Suppressor macrophage treated with lipopolysaccharide for 1 hour (primary cell): ENCODE results near the gene CRY2.
A peak's percentile ranks its signal among the peaks of the same experiment; 100 is the strongest.

Experiments
- DNase-seq, 3 donors: peaks; one replicate each; pipeline ENCODE4 v3.0.0-alpha.2; 2020 to 2022

CRY2 gene

DNA sequence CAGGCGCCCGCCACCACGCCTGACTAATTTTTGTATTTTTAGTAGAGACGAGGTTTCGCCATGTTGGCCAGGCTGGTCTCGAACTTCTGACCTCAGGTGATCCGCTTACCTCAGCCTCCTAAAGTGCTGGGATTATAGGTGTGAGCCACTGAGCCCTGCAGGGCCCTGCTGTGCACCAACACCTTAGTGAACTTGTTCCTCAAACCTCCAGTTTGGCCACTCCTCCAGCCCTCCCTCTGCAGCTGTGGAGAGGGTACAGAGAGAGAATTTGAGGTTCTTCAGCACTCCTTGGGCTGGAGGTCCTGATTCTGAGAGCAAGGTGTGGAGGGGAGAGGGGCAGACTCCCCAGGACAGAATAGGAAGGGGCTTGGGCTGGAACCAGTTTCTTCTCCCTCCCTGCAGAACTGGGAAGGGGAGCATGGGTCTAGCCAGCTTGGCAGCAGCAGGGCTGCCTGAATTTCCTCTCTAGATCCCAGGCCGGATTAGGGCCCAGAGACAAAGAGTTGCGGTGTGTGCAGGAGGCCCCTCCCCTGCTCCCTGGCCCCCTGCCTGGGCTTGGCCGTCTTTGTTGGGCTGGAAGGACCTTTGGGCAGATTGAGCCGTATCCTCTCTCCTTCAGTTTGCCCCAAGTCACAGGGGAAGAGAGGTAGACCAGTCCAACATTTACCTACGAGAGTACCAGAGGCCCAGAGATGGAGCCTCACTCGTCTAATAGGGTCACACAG, 72.7 kb downstream of the CRY2 start:
- DNase-seq, result no peak

- DNase-seq, result no peak
Measured at GRCh38 chr11:45920531-45921477, 73.5 kb downstream of the CRY2 start.

GRCh38 chr11:45921561-45922424, 74.5 kb downstream of the CRY2 start:
- DNase-seq, result no peak

- DNase-seq, result no peak
Measured at GRCh38 chr11:45922425-45923082, 75.3 kb downstream of the CRY2 start, which contains the start of gene LARGE2. Gene LARGE2, plus strand, starts transcription at chr11:45922656. Its CDS starts 227 bp downstream, at chr11:45922883.

- DNase-seq, result no peak
Measured at GRCh38 chr11:45924036-45924915, 77.0 kb downstream of the CRY2 start.

- DNase-seq, result no peak
Measured at GRCh38 chr11:45924927-45925326, 77.7 kb downstream of the CRY2 start.

DNA sequence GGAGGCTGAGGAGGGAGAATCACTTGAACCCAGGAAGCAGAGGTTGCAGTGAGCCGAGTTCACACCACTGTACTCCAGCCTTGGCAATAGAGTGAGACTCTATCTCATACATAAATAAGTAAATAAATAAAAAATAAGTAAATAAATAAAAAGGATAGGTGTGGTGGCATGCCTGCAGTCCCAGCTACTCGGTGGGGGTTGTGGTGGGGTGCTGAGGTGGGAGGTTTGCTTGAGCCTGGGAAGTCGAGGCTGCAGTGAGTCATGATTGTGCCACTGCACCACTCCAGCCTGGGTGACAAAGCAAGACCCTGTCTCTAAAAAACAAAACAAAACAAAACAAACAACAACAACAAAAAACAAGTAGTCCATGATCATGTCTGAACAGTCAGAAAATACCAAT, 78.3 kb downstream of the CRY2 start:
- DNase-seq, result no peak

DNA sequence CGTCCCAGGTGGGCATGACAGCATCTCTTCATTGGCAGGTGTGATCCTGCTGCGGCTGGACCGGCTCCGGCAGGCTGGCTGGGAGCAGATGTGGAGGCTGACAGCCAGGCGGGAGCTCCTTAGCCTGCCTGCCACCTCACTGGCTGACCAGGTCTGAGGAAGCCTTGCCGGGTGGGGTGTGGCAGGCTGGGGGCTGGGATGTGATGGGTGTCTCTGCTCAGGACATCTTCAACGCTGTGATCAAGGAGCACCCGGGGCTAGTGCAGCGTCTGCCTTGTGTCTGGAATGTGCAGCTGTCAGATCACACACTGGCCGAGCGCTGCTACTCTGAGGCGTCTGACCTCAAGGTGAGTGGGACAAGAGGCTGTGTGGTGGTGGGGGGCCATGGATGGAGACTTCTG, 78.7 kb downstream of the CRY2 start:
- DNase-seq, result no peak

GRCh38 chr11:45926536-45927331, 79.5 kb downstream of the CRY2 start:
- DNase-seq, result no peak

DNA sequence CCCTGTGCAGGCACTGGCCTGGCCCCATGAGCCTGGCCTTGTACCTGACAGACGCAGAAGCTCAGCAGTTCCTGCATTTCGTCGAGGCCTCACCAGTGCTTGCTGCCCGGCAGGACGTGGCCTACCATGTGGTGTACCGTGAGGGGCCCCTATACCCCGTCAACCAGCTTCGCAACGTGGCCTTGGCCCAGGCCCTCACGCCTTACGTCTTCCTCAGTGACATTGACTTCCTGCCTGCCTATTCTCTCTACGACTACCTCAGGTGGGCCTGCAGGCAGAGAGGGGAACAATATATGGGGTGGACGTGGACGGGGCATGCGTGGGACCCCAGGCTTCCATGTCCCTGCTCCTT, 80.0 kb downstream of the CRY2 start:
- DNase-seq, result no peak

DNA sequence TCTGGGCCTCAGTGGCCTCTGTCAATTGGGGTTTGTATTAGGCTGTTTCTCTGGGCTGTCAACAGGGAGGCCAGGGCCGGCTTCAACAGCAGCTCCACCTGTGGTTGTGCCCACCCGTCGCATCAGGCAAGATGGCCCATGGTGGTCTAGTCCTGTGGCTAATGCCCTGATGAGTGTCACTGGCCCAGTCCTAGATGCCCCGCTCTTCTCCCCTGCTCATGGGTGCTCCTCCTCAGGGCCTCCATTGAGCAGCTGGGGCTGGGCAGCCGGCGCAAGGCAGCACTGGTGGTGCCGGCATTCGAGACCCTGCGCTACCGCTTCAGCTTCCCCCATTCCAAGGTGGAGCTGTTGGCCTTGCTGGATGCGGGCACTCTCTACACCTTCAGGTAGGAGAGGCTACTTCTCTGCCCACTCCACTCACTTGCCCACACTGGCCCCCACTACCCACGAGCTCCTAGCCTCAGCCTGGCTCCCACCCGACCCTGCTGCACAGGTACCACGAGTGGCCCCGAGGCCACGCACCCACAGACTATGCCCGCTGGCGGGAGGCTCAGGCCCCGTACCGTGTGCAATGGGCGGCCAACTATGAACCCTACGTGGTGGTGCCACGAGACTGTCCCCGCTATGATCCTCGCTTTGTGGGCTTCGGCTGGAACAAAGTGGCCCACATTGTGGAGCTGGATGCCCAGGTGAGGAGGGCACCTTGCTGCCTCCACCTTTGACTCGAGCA, 80.6 kb downstream of the CRY2 start:
- DNase-seq, result no peak

GRCh38 chr11:45928535-45929215, 81.4 kb downstream of the CRY2 start:
- no peak for DNase-seq

GRCh38 chr11:45929486-45930030, 82.3 kb downstream of the CRY2 start:
- DNase-seq, result no peak

- peak in 1 of 3 donors; percentile 22 for DNase-seq
Measured at GRCh38 chr11:45930031-45930794, 82.9 kb downstream of the CRY2 start.

- no peak for DNase-seq
Measured at GRCh38 chr11:45930951-45931570, 83.8 kb downstream of the CRY2 start.

DNA sequence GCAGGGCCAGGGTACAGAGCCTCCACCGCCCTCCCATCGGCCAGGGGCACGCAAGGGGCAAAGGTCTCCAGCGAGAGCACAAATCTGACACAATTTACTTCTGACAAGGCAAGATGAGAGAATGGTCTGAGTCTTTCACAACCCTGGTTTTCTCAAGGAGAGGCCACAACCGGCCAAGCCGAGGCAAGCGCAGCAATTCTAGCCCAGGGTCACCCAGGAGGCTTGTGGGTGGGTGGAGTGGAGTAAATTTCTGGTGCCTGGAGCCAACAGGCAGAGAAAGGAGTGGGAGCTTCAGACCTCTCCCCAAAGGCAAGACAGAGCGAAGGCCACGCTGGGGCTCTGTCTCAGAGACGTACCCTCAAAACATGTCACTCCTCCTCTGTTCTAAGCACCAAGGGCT, 84.5 kb downstream of the CRY2 start:
- no peak for DNase-seq

DNA sequence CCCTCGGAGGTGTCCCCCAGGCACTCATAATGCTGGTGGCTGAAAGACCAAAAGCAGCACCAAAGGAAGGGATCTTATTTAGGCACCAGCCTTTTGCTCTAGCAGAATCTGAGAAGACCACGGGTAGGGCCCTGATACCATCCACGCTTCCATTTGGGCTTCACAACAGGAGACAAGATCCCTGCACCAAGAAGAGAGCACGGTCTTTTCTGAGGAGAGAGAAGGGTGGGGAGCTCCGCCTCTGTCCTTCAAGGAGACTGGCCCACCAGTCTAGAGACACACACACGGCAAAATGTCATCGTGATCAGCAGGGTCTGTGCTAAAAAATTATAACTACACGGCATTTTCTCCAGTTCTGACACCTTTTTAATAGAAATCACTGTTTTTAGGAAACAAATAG, 84.9 kb downstream of the CRY2 start:
- DNase-seq, result no peak
